ENCODE measurements around the gene CAPN14. TPM values are rescaled to one million over a fixed set of nuclear protein-coding genes. Genes with fewer than 3 reads are reported as not detected.

CAPN14 gene
- total RNA-seq, 4 donors from 2014 or later = not detected

GRCh38 chr2:31260870-31261269 is 43.6 kb upstream of the CAPN14 start:
- H3K4me1 ChIP-seq = no peaks in the 10 kb centered on the region
- intact Hi-C loops (cut with DNase I; ENCODE audit: low total_unique reads) = no loop called here
- no peaks in the 10 kb centered on the region for H3K27me3 ChIP-seq
- H3K4me3 ChIP-seq = no peak overlapping the region
- no peaks in the 10 kb centered on the region for H3K9me3 ChIP-seq
- no peak for TF ChIP-seq CTCF (IDR thresholded peaks at IDR 0.05 in 4 of 5, conservative IDR thresholded peaks at IDR 0.05 in 1 of 5)
- no peak for TF ChIP-seq POLR2A (IDR thresholded peaks at IDR 0.05)
- in situ Hi-C loops (cut with MboI; ENCODE audit: low sequenced_read_pairs in 4 of 4) = no loop called here
- no peak overlapping the region for H3K27ac ChIP-seq
- ATAC-seq = no peak
- DNase-seq = no peak
- H3K36me3 ChIP-seq = no peaks in the 10 kb centered on the region

GRCh38 chr2:31259075-31259474 is 41.8 kb upstream of the CAPN14 start:
- H3K9me3 ChIP-seq = no peaks in the 10 kb centered on the region
- H3K4me3 ChIP-seq = no peak overlapping the region
- no peaks in the 10 kb centered on the region for H3K4me1 ChIP-seq
- DNase-seq (no peak), ATAC-seq (no peak)
- no peaks in the 10 kb centered on the region for H3K27me3 ChIP-seq
- in situ Hi-C loops (cut with MboI; ENCODE audit: low sequenced_read_pairs in 4 of 4) (no loop called here), intact Hi-C loops (cut with DNase I; ENCODE audit: low total_unique reads) (no loop called here)
- H3K27ac ChIP-seq = no peak overlapping the region
- no peaks in the 10 kb centered on the region for H3K36me3 ChIP-seq
- TF ChIP-seq CTCF (IDR thresholded peaks at IDR 0.05 in 4 of 5, conservative IDR thresholded peaks at IDR 0.05 in 1 of 5) (no peak), POLR2A (IDR thresholded peaks at IDR 0.05) (no peak)

GRCh38 chr2:31258351-31258750 is 41.0 kb upstream of the CAPN14 start:
- no peak overlapping the region for H3K4me3 ChIP-seq
- H3K36me3 ChIP-seq = no peaks in the 10 kb centered on the region
- no peak for DNase-seq
- in situ Hi-C loops (cut with MboI; ENCODE audit: low sequenced_read_pairs in 4 of 4) (no loop called here), intact Hi-C loops (cut with DNase I; ENCODE audit: low total_unique reads) (no loop called here)
- H3K27ac ChIP-seq = no peak overlapping the region
- no peak for ATAC-seq
- H3K9me3 ChIP-seq = no peaks in the 10 kb centered on the region
- TF ChIP-seq POLR2A (IDR thresholded peaks at IDR 0.05) (no peak), CTCF (IDR thresholded peaks at IDR 0.05 in 4 of 5, conservative IDR thresholded peaks at IDR 0.05 in 1 of 5) (no peak)
- no peaks in the 10 kb centered on the region for H3K4me1 ChIP-seq
- no peaks in the 10 kb centered on the region for H3K27me3 ChIP-seq

GRCh38 chr2:31256611-31257382 is 39.5 kb upstream of the CAPN14 start:
- DNase-seq (no peak), ATAC-seq (no peak)
- H3K4me1 ChIP-seq = peaks cover 0 to under 1% of the 10 kb centered on the region in 2 donors
- TF ChIP-seq CTCF (IDR thresholded peaks at IDR 0.05 in 4 of 5, conservative IDR thresholded peaks at IDR 0.05 in 1 of 5) = no peak
- H3K27me3 ChIP-seq = no peaks in the 10 kb centered on the region
- no peaks in the 10 kb centered on the region for H3K36me3 ChIP-seq
- H3K27ac ChIP-seq = no peak overlapping the region
- in situ Hi-C loops (cut with MboI; ENCODE audit: low sequenced_read_pairs in 4 of 4) = no loop called here
- H3K4me3 ChIP-seq = no peak overlapping the region
- H3K9me3 ChIP-seq = no peaks in the 10 kb centered on the region
- intact Hi-C loops (cut with DNase I; ENCODE audit: low total_unique reads) = no loop called here

All from gastrocnemius medialis (tissue), 4 donors.